Suprapubic skin (tissue), 4 donors: ENCODE results near the gene ZDHHC22. TPM values are rescaled to one million over a fixed set of nuclear protein-coding genes. Genes with fewer than 3 reads are reported as not detected.

Experiments
- DNase-seq, 2 donors: peaks; one replicate each; pipeline ENCODE4 v3.0.0-alpha.2; 2019; ENCODE audit warnings: low spot score in 2 of 2
- H3K27ac ChIP-seq: fragments of 200-600 bp; sonication (generic); one replicate; pipeline ENCODE4 v1.5.1; 2019
- H3K27me3 ChIP-seq: fragments of 200-600 bp; sonication (generic); one replicate; pipeline ENCODE4 v1.5.1; 2019
- H3K36me3 ChIP-seq: fragments of 200-600 bp; sonication (generic); one replicate; pipeline ENCODE4 v1.5.1; 2019
- H3K4me1 ChIP-seq: fragments of 200-600 bp; sonication (generic); one replicate; pipeline ENCODE4 v1.5.1; 2019
- H3K4me3 ChIP-seq: fragments of 200-600 bp; sonication (generic); one replicate; pipeline ENCODE4 v1.5.1; 2019; ENCODE audit warnings: mild to moderate bottlenecking
- H3K9me3 ChIP-seq: fragments of 200-600 bp; sonication (generic); one replicate; pipeline ENCODE4 v1.5.1; 2019
- EP300 ChIP-seq: sonication (generic); formaldehyde crosslinking; IDR thresholded peaks from one replicate; pipeline ENCODE4 v1.6.1; 2017; ENCODE audit warnings: antibody characterized with exemption
- POLR2A ChIP-seq, 2 donors: fragments of 450-650 bp; IDR thresholded peaks; one replicate each; pipeline ENCODE4 v1.6.1; 2017; ENCODE audit warnings: antibody characterized with exemption in 2 of 2, mild to moderate bottlenecking in 2 of 2, moderate library complexity in 2 of 2
- POLR2AphosphoS5 ChIP-seq, 3 donors: sonication (generic); formaldehyde crosslinking; IDR thresholded peaks; one replicate each; pipeline ENCODE4 v1.6.1; 2017; ENCODE audit warnings: antibody characterized with exemption in 3 of 3
- WGBS: methylation state at CpG from one replicate; pipeline ENCODE4 v1.1.5; 2018; 5-methylcytosine and 5-hydroxymethylcytosine counted together
- total RNA-seq, 4 donors: library from RNA; depleted of rRNA; stranded (reverse); fragments of >200 nt; gene quantifications; one replicate each; pipeline ENCODE4 v1.1.0, GENCODE V29; 2016
- TF ChIP-seq, protein P1 (sequence below), 2 donors: fragments of 200-600 bp in 1 of 2; fragments of 450-650 bp in 1 of 2; sonication (generic) in 1 of 2; IDR thresholded peaks; one replicate each; pipeline ENCODE4 v1.5.1; 2016 to 2019; ENCODE audit warnings: antibody characterized with exemption in 2 of 2, mild to moderate bottlenecking in 1 of 2, moderate library complexity in 1 of 2

Gene ZDHHC22
- total RNA-seq, 4 donors from 2014 or later, result not detected

DNA sequence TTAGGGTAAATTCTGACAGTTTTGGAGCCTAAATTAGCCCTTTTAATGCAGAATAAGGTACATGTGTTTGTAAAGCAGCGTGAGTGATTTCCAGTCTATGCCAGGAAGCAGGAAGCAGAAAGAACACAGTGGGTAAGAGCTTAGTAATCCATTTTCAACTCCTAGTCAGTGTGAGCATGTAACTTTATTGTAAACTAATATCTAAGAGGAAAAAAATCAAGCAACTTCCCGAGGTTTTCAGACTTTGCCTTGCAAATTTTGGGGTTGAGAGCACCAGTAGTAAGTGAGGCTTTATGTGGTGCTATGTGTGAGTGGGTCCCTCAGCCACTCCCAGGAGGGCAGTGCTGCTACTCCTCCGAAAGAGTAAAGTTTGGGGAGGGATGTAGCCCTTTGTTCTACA is 40.6 kb downstream of the ZDHHC22 start:
- WGBS, result 66% methylated on average over 3 of the region's 3 CpGs
- H3K36me3 ChIP-seq, result peaks cover 7% of the 10 kb centered on the region
- H3K9me3 ChIP-seq, result no peaks in the 10 kb centered on the region
- H3K4me1 ChIP-seq, result peaks cover 84% of the 10 kb centered on the region
- no peak for TF ChIP-seq POLR2A (IDR thresholded peaks at IDR 0.05)
- TF ChIP-seq EP300, result no peak
- TF ChIP-seq POLR2AphosphoS5 (IDR thresholded peaks at IDR 0.05), result no peak
- H3K27ac ChIP-seq, result peak overlapping the region; percentile 51
- no peak for DNase-seq
- H3K27me3 ChIP-seq, result no peaks in the 10 kb centered on the region
- peak overlapping the region; percentile 5 for H3K4me3 ChIP-seq

DNA sequence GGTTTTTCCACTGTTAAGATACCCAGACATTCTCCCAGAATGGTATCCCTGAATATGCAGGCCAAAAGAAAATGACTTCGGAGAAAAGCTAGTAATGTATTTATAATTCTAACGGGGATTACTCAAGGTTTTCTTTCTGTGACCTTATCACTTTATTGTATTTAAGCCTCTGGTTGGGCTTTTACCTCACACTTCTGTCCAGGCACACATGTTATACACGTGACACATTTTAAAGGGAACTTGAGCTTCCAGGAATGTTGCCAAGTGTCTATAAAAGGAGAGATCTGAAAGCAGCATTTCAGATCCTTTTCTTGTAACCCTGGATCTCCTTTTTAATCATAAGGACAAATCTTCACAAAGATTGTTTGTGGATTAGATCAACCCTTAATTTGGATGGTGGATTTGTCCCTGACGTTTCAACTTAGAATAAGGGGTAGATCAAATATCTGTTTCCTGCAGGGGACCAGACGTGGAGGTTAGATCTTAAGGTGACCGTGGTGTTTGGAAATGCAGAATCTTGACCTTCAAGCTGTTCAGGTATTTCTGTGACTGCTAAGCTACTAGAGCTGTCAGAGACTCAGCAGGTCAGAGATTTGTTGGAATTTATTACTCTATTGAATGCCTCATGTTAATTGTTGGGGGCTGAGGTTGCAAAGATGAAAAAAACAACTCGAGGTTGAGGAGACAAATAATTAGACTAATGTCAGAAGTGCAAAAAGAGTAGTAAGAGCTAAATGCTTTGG is 42.0 kb downstream of the ZDHHC22 start:
- H3K4me1 ChIP-seq, result peaks cover 76% of the 10 kb centered on the region
- no peaks in the 10 kb centered on the region for H3K27me3 ChIP-seq
- peak overlapping the region; percentile 99 for H3K27ac ChIP-seq

GRCh38 chr14:77098529-77099353 is 42.9 kb downstream of the ZDHHC22 start:
- peak; percentile 87 for DNase-seq
- H3K9me3 ChIP-seq, result no peaks in the 10 kb centered on the region
- peaks cover 74% of the 10 kb centered on the region for H3K4me1 ChIP-seq
- no peaks in the 10 kb centered on the region for H3K27me3 ChIP-seq
- WGBS, result 8% methylated on average over 17 of the region's 23 CpGs
- TF ChIP-seq, protein P1, sequence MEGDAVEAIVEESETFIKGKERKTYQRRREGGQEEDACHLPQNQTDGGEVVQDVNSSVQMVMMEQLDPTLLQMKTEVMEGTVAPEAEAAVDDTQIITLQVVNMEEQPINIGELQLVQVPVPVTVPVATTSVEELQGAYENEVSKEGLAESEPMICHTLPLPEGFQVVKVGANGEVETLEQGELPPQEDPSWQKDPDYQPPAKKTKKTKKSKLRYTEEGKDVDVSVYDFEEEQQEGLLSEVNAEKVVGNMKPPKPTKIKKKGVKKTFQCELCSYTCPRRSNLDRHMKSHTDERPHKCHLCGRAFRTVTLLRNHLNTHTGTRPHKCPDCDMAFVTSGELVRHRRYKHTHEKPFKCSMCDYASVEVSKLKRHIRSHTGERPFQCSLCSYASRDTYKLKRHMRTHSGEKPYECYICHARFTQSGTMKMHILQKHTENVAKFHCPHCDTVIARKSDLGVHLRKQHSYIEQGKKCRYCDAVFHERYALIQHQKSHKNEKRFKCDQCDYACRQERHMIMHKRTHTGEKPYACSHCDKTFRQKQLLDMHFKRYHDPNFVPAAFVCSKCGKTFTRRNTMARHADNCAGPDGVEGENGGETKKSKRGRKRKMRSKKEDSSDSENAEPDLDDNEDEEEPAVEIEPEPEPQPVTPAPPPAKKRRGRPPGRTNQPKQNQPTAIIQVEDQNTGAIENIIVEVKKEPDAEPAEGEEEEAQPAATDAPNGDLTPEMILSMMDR (IDR thresholded peaks at IDR 0.05), result no peak
- peak in 1 of 3 donors; percentile 26 for TF ChIP-seq POLR2AphosphoS5 (IDR thresholded peaks at IDR 0.05)
- H3K27ac ChIP-seq, result peak overlapping the region; percentile 99
- H3K4me3 ChIP-seq, result peak overlapping the region; percentile 97
- H3K36me3 ChIP-seq, result no peaks in the 10 kb centered on the region

More for the DNA sequence above, 42.0 kb downstream of the ZDHHC22 start:
- DNase-seq, result no peak
- 21% methylated on average over 7 of the region's 7 CpGs for WGBS
- H3K9me3 ChIP-seq, result no peaks in the 10 kb centered on the region
- H3K4me3 ChIP-seq, result peak overlapping the region; percentile 97
- no peak for TF ChIP-seq POLR2AphosphoS5 (IDR thresholded peaks at IDR 0.05)
- TF ChIP-seq EP300, result no peak
- TF ChIP-seq, protein P1 (IDR thresholded peaks at IDR 0.05), result no peak
- TF ChIP-seq POLR2A (IDR thresholded peaks at IDR 0.05), result no peak
- H3K36me3 ChIP-seq, result peaks cover 3% of the 10 kb centered on the region

DNA sequence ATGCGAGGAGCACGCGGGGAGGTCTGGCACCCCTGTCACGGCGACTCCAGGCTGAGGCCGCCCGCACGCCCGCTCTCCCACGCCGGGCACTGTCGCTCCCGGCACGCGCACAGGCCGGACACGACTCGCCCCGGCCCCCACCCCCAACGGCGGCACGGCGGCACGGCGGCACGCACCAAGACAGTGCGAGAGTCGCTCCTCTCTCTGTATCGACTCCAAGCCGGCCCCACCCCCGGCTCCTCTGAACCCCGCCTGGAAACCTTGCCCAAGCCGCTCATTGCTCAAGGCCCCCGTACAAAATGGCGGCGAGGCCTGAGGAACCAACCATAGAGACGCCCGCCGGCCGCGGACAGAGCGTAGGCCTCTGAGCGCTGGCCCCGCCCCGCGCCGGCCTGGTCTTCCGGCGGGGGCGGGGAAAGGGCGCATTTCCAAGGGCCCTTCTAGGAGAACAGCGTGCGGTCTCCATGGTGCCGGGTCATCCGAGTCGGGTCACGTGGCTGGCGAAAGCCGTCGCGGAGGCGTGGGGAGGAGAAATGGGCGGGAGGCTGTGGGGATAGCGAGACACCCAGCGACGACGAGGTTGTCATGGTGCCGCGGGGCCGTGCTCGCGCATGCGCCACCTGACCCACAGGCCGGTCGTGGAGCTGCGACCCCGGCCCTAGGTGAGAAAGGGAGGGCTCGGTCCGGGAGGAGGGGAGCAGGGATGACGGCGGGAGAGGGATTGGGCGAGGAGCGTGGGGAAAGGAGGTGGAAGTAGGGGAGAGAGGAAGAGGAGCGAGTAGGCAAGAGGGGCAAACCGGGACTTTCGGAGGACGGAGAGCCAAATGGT is 43.7 kb downstream of the ZDHHC22 start, which contains the start of gene CIPC:
TSS of gene CIPC (plus strand) at position 559 of the 829 bp plus-strand sequence. CDS start 7,451 bp downstream, outside the sequence.
- WGBS, result under 1% methylated on average over 36 of the region's 87 CpGs
- Histone ChIP-seq H3K27ac (peak within 1 kb of the TSS; percentile 99), H3K4me3 (peak within 1 kb of the TSS; percentile 97), H3K27me3 (no peaks in the 10 kb centered on the region), H3K9me3 (no peaks in the 10 kb centered on the region), H3K4me1 (peaks cover 68% of the 10 kb centered on the region), H3K36me3 (no peaks in the 10 kb centered on the region)
- peak; percentile 100 for DNase-seq
- TF ChIP-seq, protein P1 (IDR thresholded peaks at IDR 0.05), result no peak
- TF ChIP-seq EP300, result no peak
- TF ChIP-seq POLR2AphosphoS5 (IDR thresholded peaks at IDR 0.05), result peak; percentile 35 to 90 (median 61)
- peak; percentile 55 to 88 for TF ChIP-seq POLR2A (IDR thresholded peaks at IDR 0.05)

GRCh38 chr14:77097006-77097699 is 44.4 kb downstream of the ZDHHC22 start:
- Histone ChIP-seq H3K4me1 (peaks cover 64% of the 10 kb centered on the region), H3K36me3 (no peaks in the 10 kb centered on the region), H3K4me3 (peak overlapping the region; percentile 97), H3K27ac (peak overlapping the region; percentile 99), H3K9me3 (no peaks in the 10 kb centered on the region), H3K27me3 (no peaks in the 10 kb centered on the region)
- 2% methylated on average over 20 of the region's 20 CpGs for WGBS
- TF ChIP-seq EP300, result no peak
- TF ChIP-seq, protein P1 (IDR thresholded peaks at IDR 0.05), result no peak
- no peak for TF ChIP-seq POLR2A (IDR thresholded peaks at IDR 0.05)
- no peak for TF ChIP-seq POLR2AphosphoS5 (IDR thresholded peaks at IDR 0.05)
- DNase-seq, result no peak
